ENCODE results near the gene PLEKHG4B. TPM values are rescaled to one million over a fixed set of nuclear protein-coding genes. Genes with fewer than 3 reads are reported as not detected.

The PLEKHG4B gene
- total RNA-seq, 2 experiments from 2014 or later = 0.04 TPM; not detected in 1

DNA sequence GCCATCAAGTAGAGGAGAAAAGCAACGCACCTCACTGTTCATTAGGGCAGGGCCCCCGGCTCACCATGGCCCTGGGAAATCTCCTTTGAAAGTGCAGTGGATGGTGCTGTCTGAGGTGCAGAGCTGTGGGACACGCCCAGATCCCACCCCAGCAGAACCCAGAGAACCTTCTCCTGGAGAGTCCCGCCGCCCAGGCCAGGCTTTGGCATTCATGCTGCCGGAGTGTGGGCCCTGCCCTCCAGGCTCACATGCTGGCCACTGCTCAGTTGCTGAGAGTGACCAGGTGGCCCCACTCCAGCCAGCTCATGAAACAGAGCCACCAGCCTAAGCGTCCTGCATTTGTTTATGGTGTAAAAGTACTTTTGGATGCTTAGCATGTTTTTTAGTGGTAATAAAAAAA lies 75.5 kb downstream of the PLEKHG4B start:
- CTCF ChIA-PET = no interaction called here

GRCh38 chr5:167982-168660 lies 76.2 kb downstream of the PLEKHG4B start:
- ChIA-PET POLR2A (no interaction called here), CTCF (no interaction called here)

More for the DNA sequence above, 75.5 kb downstream of the PLEKHG4B start:
- POLR2A ChIA-PET = no interaction called here

DNA sequence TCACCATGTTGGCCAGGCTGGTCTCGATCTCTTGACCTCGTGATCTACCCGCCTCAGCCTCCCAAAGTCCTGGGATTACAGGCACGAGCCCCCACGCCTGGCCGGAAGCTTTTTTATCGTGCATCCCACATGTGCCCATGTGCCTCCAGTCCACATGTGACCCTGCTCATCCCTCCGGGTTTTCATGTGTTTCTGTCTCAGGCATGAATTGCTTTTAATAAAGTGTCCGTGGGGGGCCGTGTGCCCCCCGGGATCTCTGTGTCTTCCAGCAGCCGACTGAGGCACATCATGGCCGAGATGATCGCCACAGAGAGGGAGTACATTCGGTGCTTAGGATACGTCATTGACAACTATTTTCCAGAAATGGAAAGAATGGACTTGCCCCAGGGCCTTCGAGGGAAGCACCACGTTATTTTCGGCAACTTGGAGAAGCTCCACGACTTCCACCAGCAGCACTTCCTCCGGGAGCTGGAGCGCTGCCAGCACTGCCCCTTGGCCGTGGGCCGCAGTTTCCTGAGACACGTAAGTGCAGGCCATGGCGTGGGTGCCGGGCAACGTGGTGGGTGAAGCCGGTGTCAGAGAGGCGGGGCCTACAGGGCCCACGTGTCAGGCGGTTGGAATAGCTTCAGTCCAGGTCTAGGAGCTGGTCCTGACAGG lies 77.2 kb downstream of the PLEKHG4B start:
- POLR2A ChIA-PET = no interaction called here
- CTCF ChIA-PET = interaction anchor here (1.2 kb wide), 1 partner anchor 19 kb away, joined by 3 read pairs; no protein-coding TSS in a partner anchor

DNA sequence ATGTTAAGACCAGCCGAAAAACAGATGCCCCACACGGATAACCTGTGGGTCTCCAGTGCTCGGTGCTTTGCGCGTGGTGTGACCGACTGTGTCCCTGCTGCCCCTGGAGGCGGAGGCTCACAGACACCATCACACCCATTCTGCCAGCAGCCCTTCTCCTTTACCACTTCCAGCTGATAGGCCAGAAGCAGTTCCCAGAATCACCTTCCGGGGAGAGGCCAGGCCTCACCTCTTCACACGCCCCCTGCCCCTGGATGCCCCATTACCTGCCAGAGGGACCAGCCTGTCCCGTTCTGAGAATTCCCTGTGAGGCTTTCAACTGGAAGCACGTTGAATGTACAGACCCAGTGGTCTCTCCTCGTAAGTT lies 77.7 kb downstream of the PLEKHG4B start:
- ChIA-PET POLR2A (no interaction called here), CTCF (interaction anchor here (1.2 kb wide), 1 partner anchor 19 kb away, joined by 3 read pairs; no protein-coding TSS in a partner anchor)

- POLR2A ChIA-PET = no interaction called here
- CTCF ChIA-PET = interaction anchor here (0.6 kb wide), 1 partner anchor 909 kb away, joined by 3 read pairs; no protein-coding TSS in a partner anchor
Observed at GRCh38 chr5:170971-171800, 79.2 kb downstream of the PLEKHG4B start.

DNA sequence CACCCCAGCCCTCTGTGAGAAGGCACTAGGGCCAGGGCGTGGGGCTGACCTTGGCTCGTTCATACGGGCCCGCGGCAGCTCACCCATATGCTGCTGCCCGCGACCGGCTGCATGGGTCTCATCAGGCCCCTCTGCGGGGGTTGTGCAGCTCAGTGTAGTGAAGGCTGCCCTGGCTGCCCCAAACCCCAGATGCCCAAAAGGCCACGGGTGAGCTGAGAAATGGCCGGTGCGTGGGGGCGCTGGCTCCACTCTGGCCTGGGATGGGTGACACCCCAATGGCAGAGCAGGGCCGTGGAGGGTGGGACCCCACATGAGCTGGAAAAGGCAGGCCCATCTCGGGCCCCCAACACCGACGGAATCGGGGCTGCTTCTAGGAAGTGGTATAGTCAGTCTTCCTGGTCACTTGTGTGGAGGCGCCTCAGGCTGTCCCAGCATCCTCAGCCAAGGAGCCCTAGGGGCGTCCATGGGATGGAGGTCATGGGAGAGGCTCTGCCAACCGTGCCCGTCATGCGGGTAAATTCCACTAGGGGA lies 79.9 kb downstream of the PLEKHG4B start:
- POLR2A ChIA-PET = no interaction called here
- CTCF ChIA-PET = no interaction called here

DNA sequence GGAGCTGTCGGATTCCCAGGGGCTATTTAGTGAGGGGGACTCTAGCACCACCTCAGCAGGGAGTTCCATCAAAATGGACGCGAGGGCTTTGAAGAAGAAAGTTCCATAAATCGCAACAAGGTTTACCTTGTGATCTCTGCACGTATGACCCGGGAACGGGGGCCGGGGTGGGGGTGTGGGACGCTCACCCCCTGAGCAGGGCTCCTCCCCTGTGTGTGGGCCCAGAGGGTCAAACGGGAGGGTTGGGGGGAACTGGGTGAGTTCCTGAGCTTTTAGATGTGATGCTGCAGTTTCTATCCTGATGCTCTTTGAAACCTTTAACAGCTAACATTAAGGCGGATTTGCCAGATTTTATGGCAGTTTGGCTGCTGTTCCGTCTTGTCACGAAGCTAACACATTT lies 80.5 kb downstream of the PLEKHG4B start:
- ChIA-PET POLR2A (no interaction called here), CTCF (no interaction called here)

DNA sequence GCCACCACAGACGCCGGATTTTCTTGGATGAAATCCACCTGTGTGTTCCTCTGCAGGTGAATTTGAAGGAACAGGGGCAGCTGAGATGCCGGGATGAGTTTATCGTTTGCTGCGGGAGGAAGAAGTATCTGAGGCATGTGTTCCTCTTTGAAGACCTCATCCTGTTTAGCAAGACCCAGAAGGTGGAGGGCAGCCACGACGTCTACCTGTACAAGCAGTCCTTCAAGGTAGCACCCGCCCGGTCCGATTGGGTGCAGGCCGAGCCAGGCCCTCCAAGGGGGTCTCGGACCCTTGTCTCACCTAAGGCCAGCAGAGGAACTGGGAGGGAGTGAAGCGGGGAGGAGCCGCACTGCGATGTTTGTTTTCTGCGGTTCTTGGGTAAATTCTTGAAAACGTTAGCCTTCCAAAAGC lies 80.9 kb downstream of the PLEKHG4B start:
- ChIA-PET CTCF (no interaction called here), POLR2A (no interaction called here)

- ChIA-PET POLR2A (no interaction called here), CTCF (no interaction called here)
Observed at GRCh38 chr5:173392-174290, 81.7 kb downstream of the PLEKHG4B start.

GRCh38 chr5:174291-174600 lies 82.3 kb downstream of the PLEKHG4B start:
- ChIA-PET CTCF (no interaction called here), POLR2A (no interaction called here)

DNA sequence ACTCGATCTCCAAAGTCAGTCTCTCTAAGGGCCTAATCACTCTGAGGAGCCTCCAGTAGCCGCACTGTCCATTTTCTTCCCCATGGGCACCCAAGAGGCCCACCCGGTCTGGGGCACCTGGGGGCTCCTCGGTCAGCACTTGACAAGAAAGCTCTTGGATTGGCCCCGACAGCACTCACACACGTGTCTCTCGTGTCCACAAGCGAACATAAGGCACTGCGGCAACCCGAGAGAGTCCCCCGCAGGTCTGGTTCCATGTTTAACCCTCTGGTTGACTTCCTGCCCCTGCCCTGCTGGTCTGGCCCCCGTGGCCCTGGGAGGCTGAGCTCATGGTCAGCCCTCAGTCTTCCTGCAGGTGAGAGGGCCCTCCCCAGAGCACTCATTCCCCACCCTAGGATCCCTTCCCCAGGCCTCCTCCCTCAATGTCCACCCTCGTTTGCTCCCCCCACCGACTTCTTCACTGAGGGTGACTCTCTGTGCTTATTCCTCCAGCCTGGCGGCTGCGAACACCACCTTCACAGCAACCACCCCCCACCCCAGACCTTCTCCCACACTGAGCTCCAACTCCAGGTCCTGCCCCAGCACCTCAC lies 83.0 kb downstream of the PLEKHG4B start:
- ChIA-PET POLR2A (no interaction called here), CTCF (no interaction called here)

DNA sequence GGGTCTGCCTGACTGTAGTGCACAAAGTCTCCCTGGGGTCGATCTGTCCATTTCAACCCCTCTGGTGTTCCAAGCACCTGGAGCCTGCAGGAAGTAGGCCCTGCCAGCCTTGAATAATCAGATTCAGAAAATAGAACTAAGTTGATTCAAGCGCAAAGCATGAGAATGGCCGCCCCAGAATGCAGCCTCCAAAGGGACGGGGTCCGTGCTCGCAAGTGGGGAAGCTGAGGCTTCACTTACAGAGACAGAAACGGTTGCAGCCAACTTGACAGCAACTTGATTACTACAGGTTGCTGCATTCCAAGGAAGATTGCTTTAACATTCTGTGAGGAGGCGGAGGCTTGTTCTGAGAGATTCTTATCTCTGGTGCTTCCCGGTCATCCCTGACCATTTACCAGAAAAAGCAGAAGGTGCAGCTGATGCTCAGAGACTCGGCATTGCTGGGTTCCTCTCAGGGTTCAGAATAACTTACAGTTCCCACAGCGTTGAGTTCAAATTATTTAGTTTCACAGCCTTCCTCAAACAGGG lies 84.4 kb downstream of the PLEKHG4B start:
- ChIA-PET CTCF (no interaction called here), POLR2A (no interaction called here)

DNA sequence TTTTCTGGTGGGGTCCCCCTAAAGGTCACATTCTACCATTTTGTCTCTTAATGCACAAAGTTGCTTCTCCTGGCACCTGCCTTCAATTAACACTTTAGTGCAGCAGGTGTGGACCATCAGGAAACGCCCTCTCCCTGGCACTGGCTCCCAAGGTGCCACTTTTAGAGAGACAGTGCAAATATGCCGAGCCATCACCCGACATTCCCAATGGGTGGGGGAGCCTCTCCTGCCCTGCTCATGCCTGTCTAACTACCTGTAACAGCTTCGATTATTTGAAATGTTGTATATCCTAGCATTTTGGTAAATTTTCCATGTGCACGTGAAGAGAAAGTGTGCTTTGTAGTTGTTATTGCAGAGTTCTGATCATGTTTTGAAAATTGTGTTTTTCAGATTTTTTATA lies 86.1 kb downstream of the PLEKHG4B start:
- ChIA-PET CTCF (interaction anchor here (1.0 kb wide), 1 partner anchor 10 kb away, joined by 3 read pairs; no protein-coding TSS in a partner anchor), POLR2A (no interaction called here)

GRCh38 chr5:179401-179800 lies 87.4 kb downstream of the PLEKHG4B start:
- CTCF ChIA-PET = no interaction called here

GRCh38 chr5:180286-180918 lies 88.4 kb downstream of the PLEKHG4B start:
- POLR2A ChIA-PET = no interaction called here
- CTCF ChIA-PET = no interaction called here

More at GRCh38 chr5:179401-179800, 87.4 kb downstream of the PLEKHG4B start:
- POLR2A ChIA-PET = no interaction called here

- CTCF ChIA-PET = no interaction called here
- POLR2A ChIA-PET = no interaction called here
Observed at GRCh38 chr5:181160-181559, 89.2 kb downstream of the PLEKHG4B start.

GRCh38 chr5:181566-181965 lies 89.6 kb downstream of the PLEKHG4B start:
- CTCF ChIA-PET = no interaction called here
- POLR2A ChIA-PET = no interaction called here

- CTCF ChIA-PET = no interaction called here
- POLR2A ChIA-PET = no interaction called here
Observed at GRCh38 chr5:182126-182525, 90.2 kb downstream of the PLEKHG4B start.

GRCh38 chr5:184471-184870 lies 92.5 kb downstream of the PLEKHG4B start:
- ChIA-PET POLR2A (no interaction called here), CTCF (no interaction called here)
